Keratinocyte (primary cell): Measurements from ENCODE around the gene ZBTB20. TPM values are rescaled to one million over a fixed set of nuclear protein-coding genes. Genes with fewer than 3 reads are reported as not detected.

ENCODE experiments used
- DNase-seq: peaks from one replicate; pipeline ENCODE4 v3.0.0-alpha.2; 2011; ENCODE audit warnings: low read depth, missing footprints, low spot score
- FAIRE-seq: peaks from 2 replicates; lab custom pipeline; 2011; peaks lifted over from hg19 to GRCh38; lab: Jason Lieb, UNC
- H2AFZ ChIP-seq: 2 replicates; pipeline ENCODE4 v1.6.0; 2012; ENCODE audit warnings: low read length, control low read depth, inconsistent platforms; ENCODE audit not compliant: control insufficient read depth
- H3K27ac ChIP-seq: 2 replicates; pipeline ENCODE4 v1.5.1; 2011; ENCODE audit warnings: low read length; ENCODE audit not compliant: control insufficient read depth, insufficient read depth
- H3K27me3 ChIP-seq: 3 replicates; pipeline ENCODE4 v1.6.0; 2011; ENCODE audit warnings: low read length; ENCODE audit not compliant: control insufficient read depth, insufficient read depth; ENCODE audit errors: extremely low read depth
- H3K36me3 ChIP-seq, 2 experiments: 2 replicates in 1 of 2; 3 replicates in 1 of 2; pipeline ENCODE4 v1.5.1; 2011; ENCODE audit warnings: low read length in 2 of 2, mild to moderate bottlenecking in 1 of 2; ENCODE audit not compliant: control insufficient read depth in 2 of 2, insufficient read depth in 2 of 2; ENCODE audit errors: extremely low read depth in 1 of 2
- H3K4me1 ChIP-seq: 3 replicates; pipeline ENCODE4 v1.5.1; 2011; ENCODE audit warnings: low read length; ENCODE audit not compliant: control insufficient read depth, insufficient read depth; ENCODE audit errors: extremely low read depth
- H3K4me2 ChIP-seq: 3 replicates; pipeline ENCODE4 v1.6.0; 2011; ENCODE audit warnings: low read depth, low read length; ENCODE audit not compliant: control insufficient read depth, insufficient read depth; ENCODE audit errors: extremely low read depth
- H3K4me3 ChIP-seq, 3 experiments: fragments of 200-600 bp in 1 of 3; sonication (generic) in 1 of 3; 2 replicates in 2 of 3; 3 replicates in 1 of 3; pipeline ENCODE4 v1.5.1; 2011 to 2016; ENCODE audit warnings: low read length in 3 of 3, mild to moderate bottlenecking in 3 of 3, control low read depth in 2 of 3, inconsistent platforms in 1 of 3, low read depth in 1 of 3, mixed read lengths in 1 of 3, mixed run types in 1 of 3, moderate library complexity in 1 of 3; ENCODE audit not compliant: control insufficient read depth in 2 of 3, insufficient read depth in 2 of 3; ENCODE audit errors: extremely low read depth in 1 of 3
- H3K79me2 ChIP-seq: 2 replicates; pipeline ENCODE4 v1.6.0; 2012; ENCODE audit warnings: low read length; ENCODE audit not compliant: control insufficient read depth, insufficient read depth
- H3K9ac ChIP-seq: 3 replicates; pipeline ENCODE4 v1.6.0; 2011; ENCODE audit warnings: low read length; ENCODE audit not compliant: control insufficient read depth, insufficient read depth; ENCODE audit errors: extremely low read depth
- H3K9me1 ChIP-seq: 3 replicates; pipeline ENCODE4 v1.6.0; 2011; ENCODE audit warnings: low read length; ENCODE audit not compliant: control insufficient read depth, insufficient read depth; ENCODE audit errors: extremely low read depth
- H3K9me3 ChIP-seq: 2 replicates; pipeline ENCODE4 v1.5.1; 2012; ENCODE audit warnings: low read depth, low read length; ENCODE audit not compliant: control insufficient read depth
- H4K20me1 ChIP-seq: 3 replicates; pipeline ENCODE4 v1.6.0; 2011; ENCODE audit warnings: low read length; ENCODE audit not compliant: control insufficient read depth, insufficient read depth; ENCODE audit errors: extremely low read depth
- EZH2 ChIP-seq: IDR thresholded peaks from one replicate; pipeline ENCODE4 v1.6.1; 2012; ENCODE audit warnings: inconsistent platforms, mild to moderate bottlenecking, low read length, moderate library complexity
- dilution Hi-C: fragments of 300-500 bp; cut with MboI; formaldehyde crosslinking; loops from one replicate; pipeline ENCODE4 v1.7.0; 2020; ENCODE audit warnings: low sequenced_read_pairs; ENCODE audit not compliant: extremely low pct_ligation_motif_present
- polyA plus RNA-seq, 5 experiments: library from polyadenylated mRNA; depleted of rRNA in 3 of 5; stranded (reverse) in 3 of 5; stranded (forward) in 1 of 5; unstranded in 1 of 5; fragments of >200 nt; gene quantifications; 1 replicate in 1 of 5; 2 replicates in 3 of 5; 3 replicates in 1 of 5; pipeline versions ENCODE4 v1.2.1 to v1.2.3, GENCODE V29; 2011 to 2012; ENCODE audit warnings: missing spikeins in 2 of 5, low read depth in 1 of 5, low replicate concordance in 1 of 5
- TF ChIP-seq, protein P1 (sequence below), 3 experiments: IDR thresholded peaks in 1 of 3; conservative IDR thresholded peaks in 1 of 3; optimal IDR thresholded peaks in 1 of 3; 2 replicates in 2 of 3; 3 replicates in 1 of 3; pipeline versions ENCODE3 to v1.5.1; 2011; ENCODE audit warnings: low read length in 3 of 3, mild to moderate bottlenecking in 3 of 3, moderate library complexity in 2 of 3, control low read depth in 1 of 3, inconsistent platforms in 1 of 3; ENCODE audit not compliant: insufficient read depth in 2 of 3; ENCODE audit errors: extremely low read depth in 1 of 3

The ZBTB20 gene
- polyA plus RNA-seq, 1 donor (not counting 4 experiments of a cell fraction or from before 2014, with no cell fraction given): 0.52 TPM

DNA sequence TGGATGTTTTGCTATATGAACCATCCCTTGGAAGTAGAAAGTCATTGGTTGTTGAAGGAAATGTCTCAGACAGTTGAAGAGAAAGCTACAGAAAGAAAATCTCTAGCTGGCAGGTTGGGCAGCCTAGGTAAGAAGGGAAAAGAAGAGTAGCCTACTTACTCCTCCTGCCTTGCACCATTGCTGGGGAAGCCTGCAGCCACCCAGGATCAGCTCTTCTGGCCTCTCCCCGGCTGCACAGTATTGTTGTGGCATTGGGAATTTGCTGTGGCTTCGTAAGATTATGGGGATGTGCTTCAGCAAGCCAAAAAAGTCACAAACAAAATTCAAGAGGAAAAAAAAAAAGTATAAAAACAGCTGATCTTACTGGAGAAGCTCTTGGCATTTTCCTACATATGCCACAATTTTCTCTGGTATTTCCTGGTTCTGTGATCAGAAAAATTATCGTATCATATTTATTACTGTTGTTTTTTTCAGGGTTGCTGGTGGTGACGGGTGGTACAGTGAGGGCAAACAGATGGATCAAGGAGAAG, 699.1 kb downstream of the ZBTB20 start:
- H3K4me1 ChIP-seq: no peaks in the 10 kb centered on the region
- no peak overlapping the region for H3K9ac ChIP-seq
- no peak for FAIRE-seq
- H4K20me1 ChIP-seq: no peaks in the 10 kb centered on the region
- H3K27ac ChIP-seq: no peak overlapping the region
- H3K27me3 ChIP-seq: no peaks in the 10 kb centered on the region
- H3K4me3 ChIP-seq: no peak overlapping the region
- no peak for DNase-seq
- no peaks in the 10 kb centered on the region for H3K36me3 ChIP-seq
- dilution Hi-C loops: no loop called here
- no peak overlapping the region for H3K4me2 ChIP-seq
- no peaks in the 10 kb centered on the region for H3K9me1 ChIP-seq
- no peak for TF ChIP-seq EZH2
- TF ChIP-seq, protein P1, sequence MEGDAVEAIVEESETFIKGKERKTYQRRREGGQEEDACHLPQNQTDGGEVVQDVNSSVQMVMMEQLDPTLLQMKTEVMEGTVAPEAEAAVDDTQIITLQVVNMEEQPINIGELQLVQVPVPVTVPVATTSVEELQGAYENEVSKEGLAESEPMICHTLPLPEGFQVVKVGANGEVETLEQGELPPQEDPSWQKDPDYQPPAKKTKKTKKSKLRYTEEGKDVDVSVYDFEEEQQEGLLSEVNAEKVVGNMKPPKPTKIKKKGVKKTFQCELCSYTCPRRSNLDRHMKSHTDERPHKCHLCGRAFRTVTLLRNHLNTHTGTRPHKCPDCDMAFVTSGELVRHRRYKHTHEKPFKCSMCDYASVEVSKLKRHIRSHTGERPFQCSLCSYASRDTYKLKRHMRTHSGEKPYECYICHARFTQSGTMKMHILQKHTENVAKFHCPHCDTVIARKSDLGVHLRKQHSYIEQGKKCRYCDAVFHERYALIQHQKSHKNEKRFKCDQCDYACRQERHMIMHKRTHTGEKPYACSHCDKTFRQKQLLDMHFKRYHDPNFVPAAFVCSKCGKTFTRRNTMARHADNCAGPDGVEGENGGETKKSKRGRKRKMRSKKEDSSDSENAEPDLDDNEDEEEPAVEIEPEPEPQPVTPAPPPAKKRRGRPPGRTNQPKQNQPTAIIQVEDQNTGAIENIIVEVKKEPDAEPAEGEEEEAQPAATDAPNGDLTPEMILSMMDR (optimal IDR thresholded peaks at IDR 0.05 in 1 of 3, IDR thresholded peaks at IDR 0.05 in 1 of 3, conservative IDR thresholded peaks at IDR 0.05 in 1 of 3; ENCODE audit: extremely low read depth in 1 of 3, insufficient read depth in 2 of 3, low read length in 3 of 3): no peak
- no peaks in the 10 kb centered on the region for H3K79me2 ChIP-seq
- H2AFZ ChIP-seq: no peak overlapping the region
- no peaks in the 10 kb centered on the region for H3K9me3 ChIP-seq

DNA sequence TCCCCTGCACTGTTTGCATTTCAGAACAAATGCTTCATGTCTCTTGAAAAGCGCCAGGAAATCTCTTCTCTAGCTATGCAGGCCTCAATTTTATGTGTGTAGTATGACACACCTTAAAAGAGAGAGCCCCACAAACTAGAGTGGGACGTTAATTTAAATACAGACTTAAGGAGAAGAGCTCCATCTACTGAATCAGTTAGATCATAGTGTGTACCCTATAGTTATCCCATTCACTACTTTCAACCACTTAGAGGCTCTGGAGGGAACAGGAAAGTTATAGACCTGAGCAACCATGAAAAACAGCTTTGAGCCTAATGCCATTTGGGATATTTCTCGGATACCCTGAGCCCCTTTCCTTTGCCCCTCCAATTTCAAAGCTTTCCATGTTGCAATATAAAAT, 699.5 kb downstream of the ZBTB20 start:
- no peak for DNase-seq
- H3K4me3 ChIP-seq: no peak overlapping the region
- no peak for TF ChIP-seq EZH2
- TF ChIP-seq, protein P1 (optimal IDR thresholded peaks at IDR 0.05 in 1 of 3, IDR thresholded peaks at IDR 0.05 in 1 of 3, conservative IDR thresholded peaks at IDR 0.05 in 1 of 3; ENCODE audit: extremely low read depth in 1 of 3, insufficient read depth in 2 of 3, low read length in 3 of 3): no peak
- H3K27me3 ChIP-seq: no peaks in the 10 kb centered on the region
- no peak for FAIRE-seq
- H4K20me1 ChIP-seq: no peaks in the 10 kb centered on the region
- H3K4me2 ChIP-seq: no peak overlapping the region
- dilution Hi-C loops: no loop called here
- no peak overlapping the region for H3K9ac ChIP-seq
- H2AFZ ChIP-seq: no peak overlapping the region
- no peaks in the 10 kb centered on the region for H3K4me1 ChIP-seq
- no peaks in the 10 kb centered on the region for H3K79me2 ChIP-seq
- no peak overlapping the region for H3K27ac ChIP-seq
- H3K9me1 ChIP-seq: no peaks in the 10 kb centered on the region
- H3K36me3 ChIP-seq: no peaks in the 10 kb centered on the region
- H3K9me3 ChIP-seq: no peaks in the 10 kb centered on the region
